BE2C (cell line): ENCODE measurements around the gene ACSL3.

Source experiments
- DNase-seq: peaks from one replicate; pipeline ENCODE4 v3.0.0-alpha.2; 2020
- H3K27me3 ChIP-seq: fragments of 250-450 bp; sonication (Bioruptor Pico); 2 replicates; pipeline ENCODE4 v1.5.1; 2020; ENCODE audit warnings: mild to moderate bottlenecking
- H3K36me3 ChIP-seq: fragments of 250-450 bp; sonication (Bioruptor Pico); 2 replicates; pipeline ENCODE4 v1.5.1; 2020; ENCODE audit warnings: mild to moderate bottlenecking
- H3K4me1 ChIP-seq: fragments of 250-450 bp; sonication (Bioruptor Pico); 2 replicates; pipeline ENCODE4 v1.5.1; 2020
- H3K4me3 ChIP-seq: 2 replicates; pipeline ENCODE4 v1.5.1; 2011; ENCODE audit warnings: low read depth, low read length
- H3K9me3 ChIP-seq: fragments of 250-450 bp; sonication (Bioruptor Pico); 2 replicates; pipeline ENCODE4 v1.5.1; 2020
- TF ChIP-seq, protein P1 (sequence below): IDR thresholded peaks from 2 replicates; pipeline ENCODE4 v1.5.1; 2012; ENCODE audit warnings: mild to moderate bottlenecking, low read depth, low read length

The ACSL3 gene

DNA sequence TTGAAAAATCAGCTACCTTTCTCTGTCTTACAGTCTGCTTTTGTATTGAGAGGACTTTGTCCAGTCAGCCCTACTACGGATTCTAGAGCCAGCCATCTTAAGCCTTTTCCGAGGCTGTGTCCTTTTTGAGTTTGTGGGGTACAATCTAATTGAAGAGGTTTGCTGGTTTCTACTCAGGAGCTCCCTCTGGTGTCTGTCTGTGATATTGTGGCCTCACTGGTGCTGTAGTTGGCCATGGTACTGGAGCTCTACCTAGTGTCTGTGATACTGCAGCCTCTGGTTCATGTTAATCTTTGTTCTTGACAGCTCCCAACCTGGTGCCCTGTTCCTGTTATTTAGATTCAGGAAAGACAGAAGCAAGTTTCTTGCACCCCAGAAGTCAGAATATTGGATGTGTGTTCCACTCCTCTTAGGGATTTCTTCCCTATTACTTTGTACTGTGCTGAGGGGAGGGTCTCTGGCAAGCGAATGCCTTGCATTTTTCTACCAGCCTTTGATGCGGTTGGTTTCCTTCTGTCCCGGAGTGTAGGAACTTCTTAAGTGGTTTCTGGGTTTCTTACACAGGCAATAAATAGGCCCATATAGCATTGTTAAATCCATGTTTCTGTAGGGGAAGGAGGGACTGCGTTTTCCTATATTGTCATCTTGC lies 78.5 kb downstream of the ACSL3 start:
- H3K27me3 ChIP-seq, result no peaks in the 10 kb centered on the region
- H3K4me1 ChIP-seq, result no peaks in the 10 kb centered on the region
- H3K4me3 ChIP-seq, result no peak overlapping the region
- no peaks in the 10 kb centered on the region for H3K9me3 ChIP-seq
- peaks cover 27% of the 10 kb centered on the region for H3K36me3 ChIP-seq
- DNase-seq, result peak; percentile 72
- TF ChIP-seq, protein P1, sequence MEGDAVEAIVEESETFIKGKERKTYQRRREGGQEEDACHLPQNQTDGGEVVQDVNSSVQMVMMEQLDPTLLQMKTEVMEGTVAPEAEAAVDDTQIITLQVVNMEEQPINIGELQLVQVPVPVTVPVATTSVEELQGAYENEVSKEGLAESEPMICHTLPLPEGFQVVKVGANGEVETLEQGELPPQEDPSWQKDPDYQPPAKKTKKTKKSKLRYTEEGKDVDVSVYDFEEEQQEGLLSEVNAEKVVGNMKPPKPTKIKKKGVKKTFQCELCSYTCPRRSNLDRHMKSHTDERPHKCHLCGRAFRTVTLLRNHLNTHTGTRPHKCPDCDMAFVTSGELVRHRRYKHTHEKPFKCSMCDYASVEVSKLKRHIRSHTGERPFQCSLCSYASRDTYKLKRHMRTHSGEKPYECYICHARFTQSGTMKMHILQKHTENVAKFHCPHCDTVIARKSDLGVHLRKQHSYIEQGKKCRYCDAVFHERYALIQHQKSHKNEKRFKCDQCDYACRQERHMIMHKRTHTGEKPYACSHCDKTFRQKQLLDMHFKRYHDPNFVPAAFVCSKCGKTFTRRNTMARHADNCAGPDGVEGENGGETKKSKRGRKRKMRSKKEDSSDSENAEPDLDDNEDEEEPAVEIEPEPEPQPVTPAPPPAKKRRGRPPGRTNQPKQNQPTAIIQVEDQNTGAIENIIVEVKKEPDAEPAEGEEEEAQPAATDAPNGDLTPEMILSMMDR, result peak; percentile 99

DNA sequence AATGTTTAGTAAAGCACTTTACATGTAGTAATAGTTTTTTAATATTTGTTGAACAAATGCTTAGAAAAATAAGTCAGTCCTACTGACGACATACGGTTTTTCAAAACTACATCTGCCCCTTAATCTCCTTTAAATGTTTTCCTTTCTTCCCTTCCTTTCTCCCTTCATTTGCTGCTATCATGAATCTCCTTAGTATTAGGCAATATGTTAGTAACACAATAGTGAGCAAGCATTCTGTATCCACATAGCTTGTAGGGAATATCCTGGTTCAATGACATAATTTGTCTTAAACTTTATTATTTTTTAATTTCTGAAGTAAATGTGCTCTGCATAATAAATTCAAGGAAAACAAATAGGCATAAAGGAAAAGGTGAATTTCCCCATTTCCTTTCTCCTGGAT lies 79.1 kb downstream of the ACSL3 start:
- H3K36me3 ChIP-seq, result peaks cover 22% of the 10 kb centered on the region
- no peak for DNase-seq
- TF ChIP-seq, protein P1, result no peak
- no peaks in the 10 kb centered on the region for H3K9me3 ChIP-seq
- H3K4me1 ChIP-seq, result no peaks in the 10 kb centered on the region
- no peaks in the 10 kb centered on the region for H3K27me3 ChIP-seq
- H3K4me3 ChIP-seq, result no peak overlapping the region

DNA sequence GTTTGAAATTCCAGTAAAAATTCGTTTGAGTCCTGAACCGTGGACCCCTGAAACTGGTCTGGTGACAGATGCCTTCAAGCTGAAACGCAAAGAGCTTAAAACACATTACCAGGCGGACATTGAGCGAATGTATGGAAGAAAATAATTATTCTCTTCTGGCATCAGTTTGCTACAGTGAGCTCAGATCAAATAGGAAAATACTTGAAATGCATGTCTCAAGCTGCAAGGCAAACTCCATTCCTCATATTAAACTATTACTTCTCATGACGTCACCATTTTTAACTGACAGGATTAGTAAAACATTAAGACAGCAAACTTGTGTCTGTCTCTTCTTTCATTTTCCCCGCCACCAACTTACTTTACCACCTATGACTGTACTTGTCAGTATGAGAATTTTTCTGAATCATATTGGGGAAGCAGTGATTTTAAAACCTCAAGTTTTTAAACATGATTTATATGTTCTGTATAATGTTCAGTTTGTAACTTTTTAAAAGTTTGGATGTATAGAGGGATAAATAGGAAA lies 80.7 kb downstream of the ACSL3 start:
- peaks cover 10% of the 10 kb centered on the region for H3K36me3 ChIP-seq
- no peak for DNase-seq
- H3K4me1 ChIP-seq, result peaks cover 5% of the 10 kb centered on the region; the same call in 1 of the 2 replicates
- no peaks in the 10 kb centered on the region for H3K27me3 ChIP-seq
- H3K4me3 ChIP-seq, result no peak overlapping the region
- TF ChIP-seq, protein P1, result no peak
- no peaks in the 10 kb centered on the region for H3K9me3 ChIP-seq

DNA sequence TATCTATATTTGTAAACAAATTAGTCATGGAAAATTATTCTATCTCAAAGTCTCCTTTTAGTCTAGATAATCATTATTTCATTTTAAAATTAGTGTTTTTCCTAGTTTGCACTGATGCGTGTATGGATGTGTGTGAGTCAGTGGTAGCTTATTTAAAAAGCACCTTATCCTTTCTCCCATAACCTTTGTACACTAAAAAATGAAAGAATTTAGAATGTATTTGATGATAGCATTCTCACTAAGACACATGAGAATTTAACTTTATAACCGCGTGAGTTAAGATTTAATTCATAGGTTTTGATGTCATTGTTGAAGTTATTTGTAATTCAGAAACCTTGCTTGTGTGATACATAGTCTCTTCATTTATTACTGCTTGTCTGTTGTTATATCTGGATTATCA lies 81.7 kb downstream of the ACSL3 start:
- Histone ChIP-seq H3K4me1 (peaks cover 5% of the 10 kb centered on the region; the same call in 1 of the 2 replicates), H3K36me3 (peaks cover under 1% of the 10 kb centered on the region), H3K4me3 (no peak overlapping the region), H3K9me3 (no peaks in the 10 kb centered on the region), H3K27me3 (no peaks in the 10 kb centered on the region)
- no peak for DNase-seq
- TF ChIP-seq, protein P1, result no peak

DNA sequence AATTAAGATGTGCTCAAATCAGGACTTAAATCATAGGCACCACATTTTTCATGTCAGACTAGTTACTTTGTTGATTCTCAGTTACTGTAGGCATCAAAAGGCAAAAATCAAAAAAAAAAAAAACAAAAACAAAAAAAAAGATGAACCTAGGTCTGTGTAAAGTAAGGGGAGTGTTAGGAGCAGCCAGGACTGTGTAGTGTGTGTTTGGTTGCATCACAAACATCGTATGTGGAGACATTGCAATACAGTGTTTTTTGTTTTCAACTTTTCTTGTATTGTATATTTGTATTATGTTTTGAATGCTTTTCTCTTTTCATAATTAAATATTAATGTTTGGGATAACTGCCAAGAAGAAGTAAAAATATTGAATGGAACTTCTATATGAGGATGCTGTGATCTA lies 82.1 kb downstream of the ACSL3 start:
- Histone ChIP-seq H3K4me3 (no peak overlapping the region), H3K27me3 (no peaks in the 10 kb centered on the region), H3K36me3 (no peaks in the 10 kb centered on the region; the same call in none of the 2 replicates), H3K9me3 (no peaks in the 10 kb centered on the region), H3K4me1 (peaks cover 5% of the 10 kb centered on the region; the same call in 1 of the 2 replicates)
- TF ChIP-seq, protein P1, result no peak
- DNase-seq, result no peak

DNA sequence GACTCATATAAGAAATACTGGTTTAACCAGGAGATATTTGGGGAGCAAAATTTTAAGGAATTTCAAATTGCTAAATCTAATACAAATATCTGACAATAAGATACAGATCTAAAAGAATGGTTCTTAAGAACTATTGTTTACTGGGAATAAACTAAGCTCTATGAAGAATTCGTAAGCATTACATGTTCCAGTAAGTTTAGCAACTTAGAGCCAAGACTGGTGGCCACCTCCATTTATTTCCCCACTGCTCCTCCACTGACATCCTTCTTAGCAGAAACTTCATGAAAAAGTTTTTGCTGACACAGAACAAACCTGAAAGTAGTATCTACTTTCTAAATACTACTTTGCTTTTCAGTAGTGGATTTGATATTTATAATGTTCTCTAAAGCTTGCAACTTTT lies 83.0 kb downstream of the ACSL3 start:
- H3K4me1 ChIP-seq, result peaks cover 5% of the 10 kb centered on the region; the same call in 1 of the 2 replicates

More for the DNA sequence above, 83.0 kb downstream of the ACSL3 start:
- Histone ChIP-seq H3K9me3 (no peaks in the 10 kb centered on the region), H3K36me3 (no peaks in the 10 kb centered on the region; the same call in none of the 2 replicates), H3K27me3 (no peaks in the 10 kb centered on the region), H3K4me3 (no peak overlapping the region)
- TF ChIP-seq, protein P1, result no peak
- DNase-seq, result no peak
